Uterus (tissue), 4 donors: ENCODE measurements around the gene RAB11FIP3. TPM values are rescaled to one million over a fixed set of nuclear protein-coding genes. Genes with fewer than 3 reads are reported as not detected.

Source experiments
- DNase-seq, 2 donors: peaks; one replicate each; pipeline ENCODE4 v3.0.0-alpha.2; 2019 to 2020
- H3K27ac ChIP-seq, 2 donors: fragments of 200-600 bp; sonication (generic); 1 replicate in 1 of 2; 2 replicates in 1 of 2; pipeline ENCODE4 v1.5.1; 2016 to 2018
- H3K27me3 ChIP-seq, 2 donors: fragments of 200-600 bp; sonication (generic); one replicate each; pipeline ENCODE4 v1.5.1; 2018 to 2019; ENCODE audit warnings: control low read depth in 1 of 2
- H3K36me3 ChIP-seq, 2 donors: fragments of 200-600 bp; sonication (generic); one replicate each; pipeline ENCODE4 v1.5.1; 2019; ENCODE audit warnings: control low read depth in 1 of 2
- H3K4me1 ChIP-seq, 2 donors: fragments of 200-600 bp; sonication (generic); one replicate each; pipeline ENCODE4 v1.5.1; 2018 to 2019; ENCODE audit warnings: control low read depth in 1 of 2
- H3K4me3 ChIP-seq, 2 donors: fragments of 200-600 bp; sonication (generic); 1 replicate in 1 of 2; 2 replicates in 1 of 2; pipeline ENCODE4 v1.5.1; 2018 to 2019; ENCODE audit warnings: mild to moderate bottlenecking in 1 of 2
- H3K9me3 ChIP-seq, 2 donors: fragments of 200-600 bp; sonication (generic); one replicate each; pipeline ENCODE4 v1.5.1; 2019; ENCODE audit warnings: control low read depth in 1 of 2
- POLR2A ChIP-seq, 2 donors: fragments of 450-650 bp; IDR thresholded peaks; one replicate each; pipeline ENCODE4 v1.6.1; 2016; ENCODE audit warnings: antibody characterized with exemption in 2 of 2, mild to moderate bottlenecking in 1 of 2, moderate library complexity in 1 of 2
- intact Hi-C: fragments of 100-400 bp; cut with DNase I; formaldehyde crosslinking; loops from one replicate; pipeline ENCODE4 v1.15.1; 2023; ENCODE audit warnings: low total_unique reads
- total RNA-seq, 4 donors: library from RNA; depleted of rRNA in 3 of 4; stranded (reverse); fragments of >200 nt in 3 of 4; gene quantifications; one replicate each; pipeline versions ENCODE4 v1.1.0 to v1.2.4, GENCODE V29; 2014 to 2023
- TF ChIP-seq, protein P1 (sequence below), 4 experiments: fragments of 200-600 bp in 2 of 4; fragments of 450-650 bp in 2 of 4; sonication (generic) in 2 of 4; IDR thresholded peaks; one replicate each; pipeline ENCODE4 v1.5.1; 2016 to 2019; ENCODE audit warnings: antibody characterized with exemption in 4 of 4, mild to moderate bottlenecking in 2 of 4, moderate library complexity in 1 of 4
- donor health status: DM: yes; HTN: yes; CAD: no.

RAB11FIP3 gene
- total RNA-seq, 4 donors from 2014 or later, result 10.5 to 75.0 (median 49.4) TPM

DNA sequence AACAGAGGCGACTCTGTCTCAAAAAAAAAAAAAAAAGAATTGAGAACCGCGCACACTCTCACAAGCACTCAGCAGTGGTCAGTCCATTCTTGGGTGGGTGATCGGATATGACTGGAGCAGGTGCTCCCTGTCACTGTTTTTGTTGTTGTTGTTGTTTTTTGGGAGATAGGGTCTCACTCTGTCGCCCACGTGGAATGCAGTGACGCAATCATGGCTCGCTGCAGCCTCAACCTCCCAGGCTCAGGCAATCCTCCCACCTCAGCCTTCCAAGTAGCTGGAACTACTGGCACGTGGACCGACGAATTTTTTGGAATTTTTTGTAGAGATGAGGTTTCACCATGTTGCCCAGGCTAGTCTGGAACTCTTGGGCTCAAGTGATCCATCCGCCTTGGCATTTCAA lies 30.0 kb downstream of the RAB11FIP3 start:
- Histone ChIP-seq H3K4me3 (no peak overlapping the region), H3K9me3 (no peaks in the 10 kb centered on the region), H3K36me3 (no peaks in the 10 kb centered on the region), H3K4me1 (peaks cover 3% of the 10 kb centered on the region in 2 donors), H3K27me3 (no peaks in the 10 kb centered on the region), H3K27ac (no peak overlapping the region)
- no peak for DNase-seq
- TF ChIP-seq POLR2A (IDR thresholded peaks at IDR 0.05), result no peak
- TF ChIP-seq, protein P1, sequence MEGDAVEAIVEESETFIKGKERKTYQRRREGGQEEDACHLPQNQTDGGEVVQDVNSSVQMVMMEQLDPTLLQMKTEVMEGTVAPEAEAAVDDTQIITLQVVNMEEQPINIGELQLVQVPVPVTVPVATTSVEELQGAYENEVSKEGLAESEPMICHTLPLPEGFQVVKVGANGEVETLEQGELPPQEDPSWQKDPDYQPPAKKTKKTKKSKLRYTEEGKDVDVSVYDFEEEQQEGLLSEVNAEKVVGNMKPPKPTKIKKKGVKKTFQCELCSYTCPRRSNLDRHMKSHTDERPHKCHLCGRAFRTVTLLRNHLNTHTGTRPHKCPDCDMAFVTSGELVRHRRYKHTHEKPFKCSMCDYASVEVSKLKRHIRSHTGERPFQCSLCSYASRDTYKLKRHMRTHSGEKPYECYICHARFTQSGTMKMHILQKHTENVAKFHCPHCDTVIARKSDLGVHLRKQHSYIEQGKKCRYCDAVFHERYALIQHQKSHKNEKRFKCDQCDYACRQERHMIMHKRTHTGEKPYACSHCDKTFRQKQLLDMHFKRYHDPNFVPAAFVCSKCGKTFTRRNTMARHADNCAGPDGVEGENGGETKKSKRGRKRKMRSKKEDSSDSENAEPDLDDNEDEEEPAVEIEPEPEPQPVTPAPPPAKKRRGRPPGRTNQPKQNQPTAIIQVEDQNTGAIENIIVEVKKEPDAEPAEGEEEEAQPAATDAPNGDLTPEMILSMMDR (IDR thresholded peaks at IDR 0.05), result no peak
- intact Hi-C loops, result no loop called here

DNA sequence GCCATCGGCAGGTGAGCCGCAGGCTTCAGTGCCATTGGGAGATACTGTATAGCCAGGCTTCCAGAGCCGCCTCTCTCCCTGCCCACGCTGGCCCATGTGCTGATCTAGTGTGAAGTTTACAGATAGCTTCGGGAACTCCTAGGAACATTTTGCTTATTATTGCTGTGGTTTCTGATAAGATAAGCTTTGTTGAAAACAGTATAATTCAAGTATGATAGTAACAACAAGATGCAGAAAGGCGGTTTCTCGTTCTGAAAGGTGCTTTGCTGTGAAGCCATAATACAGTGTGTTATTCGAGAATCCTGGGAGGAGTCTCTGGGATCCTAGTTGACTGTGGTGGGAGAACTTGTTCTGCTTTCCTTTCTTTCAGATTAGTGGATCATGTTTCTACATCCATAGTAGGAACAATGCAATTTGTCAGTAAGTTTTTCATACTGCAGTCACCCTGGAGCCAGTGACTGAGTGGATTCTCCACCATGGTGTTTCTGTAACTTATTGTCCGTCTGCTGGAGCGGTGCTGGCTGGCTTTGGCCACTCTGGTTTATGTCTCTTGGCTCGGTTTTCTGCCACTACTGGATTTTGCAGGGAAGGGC lies 31.5 kb downstream of the RAB11FIP3 start:
- peak in 1 of 2 donors; percentile 39 for DNase-seq
- no peak for TF ChIP-seq POLR2A (IDR thresholded peaks at IDR 0.05)
- TF ChIP-seq, protein P1 (IDR thresholded peaks at IDR 0.05), result no peak
- Histone ChIP-seq H3K4me1 (peaks cover 3% of the 10 kb centered on the region in 2 donors), H3K27ac (peak overlapping the region; percentile 10 to 56), H3K27me3 (no peaks in the 10 kb centered on the region), H3K36me3 (no peaks in the 10 kb centered on the region), H3K9me3 (no peaks in the 10 kb centered on the region), H3K4me3 (no peak overlapping the region)
- intact Hi-C loops, result no loop called here

DNA sequence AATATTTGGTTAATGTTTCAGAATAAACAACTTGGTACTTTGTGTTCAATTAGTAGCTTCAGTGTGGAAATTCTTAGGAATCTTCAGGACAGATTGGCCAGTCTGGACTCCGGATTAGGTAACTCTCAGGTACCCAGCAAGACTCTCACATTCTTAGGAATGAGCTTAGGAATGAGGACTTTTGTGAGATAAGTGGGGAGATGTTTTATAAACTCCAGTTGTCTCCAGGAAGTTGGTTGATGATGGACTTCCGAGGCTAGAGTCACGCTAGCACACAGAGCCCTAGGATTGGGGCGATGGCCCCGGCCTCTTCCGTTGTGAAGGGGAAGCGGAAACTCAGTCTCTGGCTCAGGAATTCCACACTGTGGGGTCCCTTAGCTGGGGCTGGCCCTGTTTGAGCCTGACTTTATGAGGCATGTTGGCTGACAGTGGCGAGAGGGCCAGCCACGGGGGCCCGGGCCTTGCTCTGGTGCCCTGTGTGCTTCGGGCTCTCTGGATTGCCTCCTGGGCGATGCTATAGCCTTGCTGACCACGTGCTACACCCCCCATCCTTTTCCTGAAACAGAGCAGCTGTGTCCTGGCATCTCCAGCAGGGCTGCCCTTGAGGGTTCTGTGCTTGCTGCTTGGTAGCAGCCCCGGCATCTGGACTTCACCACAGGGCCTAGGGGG lies 32.4 kb downstream of the RAB11FIP3 start:
- Histone ChIP-seq H3K4me3 (no peak overlapping the region), H3K27ac (peak overlapping the region; percentile 45 to 56), H3K36me3 (no peaks in the 10 kb centered on the region), H3K4me1 (peaks cover 3% of the 10 kb centered on the region in 2 donors), H3K9me3 (no peaks in the 10 kb centered on the region), H3K27me3 (no peaks in the 10 kb centered on the region)
- no peak for DNase-seq
- TF ChIP-seq, protein P1 (IDR thresholded peaks at IDR 0.05), result no peak
- no peak for TF ChIP-seq POLR2A (IDR thresholded peaks at IDR 0.05)
- intact Hi-C loops, result no loop called here

DNA sequence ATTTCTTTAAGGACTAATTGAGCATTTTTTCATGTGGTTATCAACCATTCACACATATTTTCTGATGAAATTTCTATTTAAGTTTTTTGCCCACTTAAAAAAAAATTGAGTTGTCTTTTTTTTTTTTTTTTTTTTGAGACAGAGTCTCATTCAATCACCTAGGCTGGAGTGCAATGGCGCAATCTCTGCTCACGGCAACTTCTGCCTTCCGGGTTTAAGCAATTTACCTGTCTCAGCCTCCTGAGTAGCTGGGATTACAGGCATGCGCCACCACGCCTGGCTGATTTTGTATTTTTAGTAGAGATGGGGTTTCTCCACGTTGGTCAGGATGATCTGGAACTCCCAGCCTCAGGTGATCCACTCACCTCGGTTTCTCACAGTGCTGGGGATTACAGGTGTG lies 34.3 kb downstream of the RAB11FIP3 start:
- Histone ChIP-seq H3K9me3 (no peaks in the 10 kb centered on the region), H3K36me3 (no peaks in the 10 kb centered on the region), H3K27ac (no peak overlapping the region), H3K4me1 (peaks cover 3% of the 10 kb centered on the region in 2 donors), H3K27me3 (no peaks in the 10 kb centered on the region), H3K4me3 (no peak overlapping the region)
- intact Hi-C loops, result no loop called here
- no peak for DNase-seq
- TF ChIP-seq, protein P1 (IDR thresholded peaks at IDR 0.05), result no peak
- no peak for TF ChIP-seq POLR2A (IDR thresholded peaks at IDR 0.05)

DNA sequence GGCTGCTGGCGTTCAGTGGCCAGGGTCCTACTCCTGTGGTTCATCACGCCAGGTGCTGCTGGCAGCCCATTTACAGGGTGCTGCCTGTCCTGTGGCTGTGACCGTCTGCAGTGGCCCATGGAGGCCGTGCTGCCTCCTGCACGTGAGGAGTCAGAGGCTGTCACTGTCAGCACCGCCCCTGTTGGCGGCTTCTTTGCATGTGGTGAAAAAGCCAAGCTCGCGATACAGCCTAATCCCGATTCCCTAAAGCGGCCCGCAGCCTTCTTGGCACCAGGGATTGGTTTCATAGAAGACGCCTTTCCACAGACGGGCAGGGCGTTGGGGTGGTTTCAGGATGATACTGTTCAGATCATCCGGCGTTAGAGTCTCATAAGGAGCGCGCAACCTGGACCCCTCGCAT lies 35.3 kb downstream of the RAB11FIP3 start:
- Histone ChIP-seq H3K27me3 (no peaks in the 10 kb centered on the region), H3K4me3 (no peak overlapping the region), H3K9me3 (no peaks in the 10 kb centered on the region), H3K4me1 (peaks cover 3% of the 10 kb centered on the region in 2 donors), H3K27ac (no peak overlapping the region), H3K36me3 (no peaks in the 10 kb centered on the region)
- intact Hi-C loops, result no loop called here
- TF ChIP-seq, protein P1 (IDR thresholded peaks at IDR 0.05), result no peak
- no peak for TF ChIP-seq POLR2A (IDR thresholded peaks at IDR 0.05)
- no peak for DNase-seq
